Neural progenitor cell (in vitro differentiated cells): ENCODE results near the gene COL19A1.

Source experiments
- CTCF ChIP-seq: fragments of 200-600 bp; sonication (generic); IDR thresholded peaks from 2 replicates; pipeline ENCODE4 v1.5.1; 2017; ENCODE audit warnings: antibody characterized with exemption, mild to moderate bottlenecking
- EZH2 ChIP-seq: fragments of 200-600 bp; sonication (generic); IDR thresholded peaks from 2 replicates; pipeline ENCODE4 v1.6.1; 2017; ENCODE audit warnings: antibody characterized with exemption, mild to moderate bottlenecking, moderate library complexity
- EZH2phosphoT487 ChIP-seq: fragments of 200-600 bp; sonication (generic); IDR thresholded peaks from 2 replicates; pipeline ENCODE4 v1.6.1; 2017; ENCODE audit warnings: antibody characterized with exemption

- TF ChIP-seq CTCF: no peak
- TF ChIP-seq EZH2: no peak
- TF ChIP-seq EZH2phosphoT487: no peak
These were observed 20.7 kb downstream of the COL19A1 start for GRCh38 chr6:69887026-69887425.
